Stimulated activated CD4-positive, alpha-beta T cell treated with anti-CD3 and anti-CD28 coated beads, Interleukin-4, amount 100 ng/mL, for 24 hours (primary cell): ENCODE data around the gene SANBR.
A peak's percentile ranks its signal among the peaks of the same experiment; 100 is the strongest.
"Not testable (repeated sequence)": the region's sequence is repeated elsewhere in the genome, so short reads cannot be mapped to it uniquely, and the experiment has no call there.

ENCODE experiments used
- DNase-seq: peaks from one replicate; pipeline ENCODE4 v3.0.0-alpha.2; 2020

The SANBR gene

DNA sequence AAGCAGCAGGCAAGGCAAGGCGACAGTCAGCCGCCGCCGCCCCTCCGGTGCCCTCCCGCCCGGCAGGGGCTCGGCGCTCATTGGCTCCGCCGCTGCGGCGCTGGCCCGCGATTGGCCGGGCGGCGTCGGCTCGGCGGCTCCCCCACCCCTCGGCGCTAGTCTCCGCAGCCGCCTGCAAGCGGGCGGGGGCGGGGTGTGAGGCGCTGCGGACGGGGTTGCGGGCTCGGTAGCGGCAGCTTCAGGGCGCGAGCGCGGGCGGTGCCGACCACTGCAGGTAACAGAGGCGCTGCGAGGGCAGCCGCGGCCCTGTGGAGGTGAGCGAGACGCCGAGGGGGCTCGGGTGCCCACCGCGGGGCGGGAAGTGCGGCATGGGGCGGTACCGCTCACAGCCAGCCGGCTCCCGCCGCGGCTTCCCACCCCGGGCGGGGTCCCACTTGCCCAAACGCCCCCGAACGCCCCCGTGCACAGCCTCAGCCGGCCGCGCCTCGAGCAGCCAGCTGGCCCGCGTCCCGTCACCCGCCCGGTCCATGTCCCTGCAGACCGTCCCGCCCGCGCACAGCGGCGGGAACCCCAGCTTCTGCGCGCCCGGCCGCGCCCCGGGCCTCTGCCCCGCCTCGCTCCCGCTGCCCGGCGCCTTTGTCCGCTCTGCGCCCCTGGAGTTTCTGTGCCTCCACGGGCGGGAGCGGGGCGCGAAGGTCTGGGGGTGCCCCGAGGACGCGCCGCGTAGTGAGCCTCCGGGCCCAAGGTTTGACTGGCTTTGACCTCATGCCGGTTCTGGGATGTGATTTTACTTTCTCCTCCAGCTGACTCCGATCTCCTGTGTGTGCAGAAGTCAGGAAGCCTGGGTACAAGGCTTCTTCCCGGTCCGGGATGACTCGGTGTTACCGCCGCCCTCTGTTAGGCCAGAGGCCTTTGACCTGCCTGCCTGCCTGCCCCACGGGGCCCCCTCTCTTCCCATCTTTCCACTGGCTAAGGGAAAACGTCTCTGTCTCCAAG is at the start of gene SANBR:
TSS of gene SANBR (plus strand) at position 158 of the 996 bp plus-strand sequence. CDS start 4,480 bp downstream, outside the sequence.
- peak; percentile 80 for DNase-seq

DNA sequence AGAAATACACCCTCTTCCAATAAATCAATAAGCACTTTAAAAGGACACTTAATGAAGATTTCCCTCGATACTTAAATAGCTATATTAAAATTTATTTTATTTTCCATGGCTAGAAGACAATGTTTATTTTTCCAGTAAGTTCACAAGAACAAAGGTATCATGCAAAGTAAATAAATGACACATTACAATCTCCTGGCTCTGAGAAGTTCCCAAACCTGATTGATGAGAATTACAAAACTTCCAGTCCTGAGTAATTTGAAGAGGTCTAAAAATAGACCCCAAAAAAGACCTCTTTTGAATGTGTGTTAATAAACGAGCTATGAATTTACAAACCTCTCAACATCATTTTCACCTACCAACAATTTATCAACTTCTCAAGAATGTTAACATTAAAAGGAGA is 49.7 kb upstream of the SANBR start:
- no peak for DNase-seq

DNA sequence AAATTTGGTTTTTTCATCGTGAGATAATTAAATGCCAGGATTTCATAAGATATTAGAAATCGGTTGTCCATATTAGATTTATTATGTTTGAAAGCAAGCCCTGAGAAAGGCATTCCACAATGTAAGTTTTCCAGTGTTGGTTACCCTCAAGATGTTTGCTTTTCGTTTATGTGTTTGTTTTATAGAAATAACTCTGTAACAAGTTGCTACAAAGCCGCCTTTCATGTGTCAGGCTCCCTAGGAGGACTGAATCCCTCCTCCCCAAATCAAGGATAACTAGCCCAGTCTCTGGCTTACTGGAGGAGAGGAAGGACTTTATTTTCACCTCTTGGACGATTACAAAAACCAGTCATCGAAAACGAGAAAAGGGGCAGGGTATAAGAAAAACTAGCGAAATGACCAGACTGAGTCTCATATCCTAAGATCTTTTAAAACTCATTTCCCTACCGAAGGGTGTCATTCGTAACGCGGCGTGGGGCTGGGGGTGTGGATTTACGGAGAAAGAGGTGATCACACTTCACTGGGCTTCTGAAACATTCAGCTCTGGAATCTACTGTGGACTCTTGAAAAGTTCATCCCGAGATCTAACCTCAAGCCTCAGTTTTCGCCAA is 49.2 kb upstream of the SANBR start:
- DNase-seq: peak; percentile 50

DNA sequence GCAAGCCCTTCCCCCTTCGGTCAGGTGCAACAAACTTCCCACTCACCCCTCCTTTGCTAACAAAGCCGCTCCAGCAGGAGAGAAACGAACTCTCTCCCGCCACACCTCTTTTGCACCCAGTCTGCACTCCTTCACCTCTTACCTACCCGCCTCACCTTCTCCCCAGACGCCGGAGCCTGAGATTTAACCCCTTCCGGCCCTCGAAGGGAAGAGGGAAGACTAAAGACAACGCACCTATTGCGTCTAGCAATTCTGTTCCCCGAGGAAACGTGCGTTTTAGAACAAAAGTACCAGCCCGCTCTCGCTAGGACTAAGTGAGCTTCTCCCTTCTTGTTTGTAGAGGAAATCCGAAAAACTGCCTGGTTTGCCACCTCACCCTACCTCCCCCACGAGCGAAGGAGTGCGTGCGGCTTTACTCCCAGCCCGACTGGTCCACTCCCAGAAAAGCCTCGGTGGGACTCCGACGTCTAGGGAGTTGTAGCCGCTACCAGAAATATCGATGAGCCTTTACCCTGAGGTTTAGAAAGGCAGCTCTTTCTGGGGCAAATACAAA is 48.6 kb upstream of the SANBR start:
- peak; percentile 73 for DNase-seq

DNA sequence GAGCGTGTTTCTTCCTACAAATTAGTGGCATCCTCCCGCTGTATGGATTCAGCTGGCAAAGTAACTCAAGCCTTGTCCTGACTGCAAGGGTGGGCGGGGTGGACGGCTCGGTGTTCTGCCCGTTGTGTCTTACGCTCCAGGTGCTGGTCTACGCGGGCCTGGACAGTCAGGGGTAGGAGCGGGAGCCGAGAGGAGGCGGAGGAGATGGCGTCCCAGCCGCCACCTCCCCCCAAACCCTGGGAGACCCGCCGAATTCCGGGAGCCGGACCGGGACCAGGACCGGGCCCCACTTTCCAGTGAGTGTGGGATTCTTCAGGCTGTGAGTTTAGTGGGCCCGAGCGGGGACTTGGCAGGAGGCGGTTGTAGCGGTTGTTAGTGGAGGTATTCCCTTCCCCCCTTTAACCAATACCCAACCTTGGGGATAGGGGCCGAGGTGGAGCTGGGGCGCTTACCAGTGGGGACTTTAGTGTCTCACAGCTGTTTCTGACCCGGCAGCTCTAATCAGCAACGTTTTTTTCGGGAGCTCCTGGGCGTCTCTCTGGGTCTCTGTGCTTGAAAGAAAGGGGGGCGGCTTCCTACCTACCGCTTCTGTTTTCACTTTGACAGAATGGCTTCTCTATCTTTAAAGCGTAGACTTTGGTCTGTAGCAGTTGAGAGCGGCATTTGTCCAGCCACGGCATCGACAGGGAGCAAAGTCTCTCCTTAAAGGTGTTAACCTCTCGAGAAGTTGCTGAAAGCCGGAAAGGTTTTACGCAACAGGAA is 47.9 kb upstream of the SANBR start, which contains the start of the genes PEX13 and PUS10:
TSS of gene PEX13 (plus strand) at position 165 of the 762 bp plus-strand sequence. CDS start at position 205, 40 bp downstream.
TSS of gene PUS10 (minus strand) at position 700 of the 762 bp plus-strand sequence. CDS start 6,365 bp downstream, outside the sequence.
- DNase-seq: peak; percentile 72

DNA sequence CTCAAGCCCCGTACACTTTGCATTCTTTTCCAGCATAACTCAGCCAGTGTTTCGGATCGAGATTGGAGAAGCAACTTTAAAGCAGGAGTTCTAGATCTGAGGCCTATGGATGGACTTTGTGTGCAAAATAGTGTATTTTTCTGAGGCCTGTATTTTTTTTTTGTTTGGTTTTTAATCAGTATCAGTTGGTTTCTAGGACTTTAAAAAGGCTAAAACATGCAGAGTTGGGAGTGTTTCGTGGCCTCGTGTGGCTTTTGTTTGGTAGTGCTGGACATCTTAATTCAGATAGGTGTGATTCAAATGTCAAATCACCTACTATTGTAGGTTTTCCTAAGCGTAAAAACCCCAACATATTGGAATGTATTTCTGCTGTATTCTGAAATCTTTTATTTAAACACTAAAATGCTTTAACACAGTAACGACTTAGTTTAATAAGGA is 47.3 kb upstream of the SANBR start:
- DNase-seq: no peak

DNA sequence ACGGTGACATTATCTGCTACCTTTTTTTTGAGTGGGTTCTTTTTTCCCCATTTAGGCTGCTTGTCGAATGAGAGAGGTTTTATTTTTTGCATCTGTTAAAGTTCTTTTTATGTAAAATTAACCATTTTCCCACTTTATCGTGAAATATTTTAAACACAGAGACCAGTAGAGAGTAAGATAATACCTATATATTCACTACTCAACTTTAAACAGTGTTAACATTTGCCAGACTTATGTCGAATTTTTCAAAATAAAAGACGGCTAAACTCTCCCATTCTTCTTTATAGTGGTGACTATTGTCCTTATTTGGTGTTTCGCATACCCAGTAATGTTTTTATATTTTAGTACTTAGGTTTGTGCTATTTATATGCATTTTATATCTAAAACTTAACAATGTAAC is 46.9 kb upstream of the SANBR start:
- no peak for DNase-seq

DNA sequence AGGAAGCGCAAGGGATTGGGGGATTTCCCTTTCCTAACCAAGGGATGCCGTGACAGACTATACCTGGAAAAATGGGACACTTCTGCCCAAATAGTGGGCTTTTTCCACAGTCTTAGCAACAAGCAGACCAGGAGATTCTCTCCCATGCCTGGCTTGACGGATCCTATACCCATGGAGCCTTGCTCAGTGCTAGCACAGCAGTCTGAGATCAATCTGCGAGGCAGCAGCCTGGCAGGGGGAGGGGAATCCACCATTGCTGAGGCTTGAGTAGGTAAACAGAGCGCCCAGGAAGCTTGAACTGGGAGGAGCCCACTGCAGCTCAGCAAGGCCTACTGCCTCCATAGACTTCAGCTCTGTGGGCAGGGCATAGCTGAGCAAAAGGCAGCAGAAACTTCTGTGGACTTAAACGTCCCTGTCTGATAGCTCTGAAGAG is 44.4 kb upstream of the SANBR start:
- DNase-seq: no peak

DNA sequence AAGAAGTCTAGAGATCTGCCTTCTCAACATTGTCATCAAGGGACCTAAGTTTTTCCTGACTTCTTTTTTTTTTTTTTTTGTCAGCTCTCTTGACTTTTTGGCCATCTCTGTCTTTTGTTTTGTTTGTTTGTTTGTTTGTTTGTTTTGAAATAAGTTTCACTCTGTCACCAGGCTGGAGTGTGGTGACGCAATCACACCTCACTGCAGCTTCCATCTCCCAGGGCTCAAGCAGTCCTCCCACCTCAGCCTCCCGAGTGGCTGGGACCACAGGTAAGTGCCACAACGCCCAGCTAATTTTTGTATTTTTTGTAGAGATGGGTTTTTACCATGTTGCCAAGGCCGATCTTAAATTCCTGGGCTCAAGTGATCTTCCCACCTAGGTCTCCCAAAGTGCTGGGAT is 42.0 kb upstream of the SANBR start:
- no peak for DNase-seq

DNA sequence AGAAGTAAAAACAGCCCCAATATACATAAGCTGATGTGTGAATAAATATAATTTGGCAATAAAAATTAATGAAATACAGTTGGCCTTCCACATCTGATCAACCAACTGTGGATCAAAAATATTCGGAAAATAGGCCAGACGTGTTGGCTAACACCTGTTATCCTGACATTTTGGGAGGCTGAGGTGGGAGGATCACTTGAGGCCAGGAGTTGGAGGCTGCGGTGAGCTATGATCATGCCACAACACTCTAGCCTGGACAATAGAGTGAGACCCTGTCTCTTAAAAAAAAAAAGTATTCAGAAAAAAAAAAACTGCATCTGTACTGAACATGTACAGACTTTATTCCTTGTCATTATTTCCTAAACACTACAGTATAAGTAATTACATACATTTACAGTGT is 36.1 kb upstream of the SANBR start:
- DNase-seq: no peak

DNA sequence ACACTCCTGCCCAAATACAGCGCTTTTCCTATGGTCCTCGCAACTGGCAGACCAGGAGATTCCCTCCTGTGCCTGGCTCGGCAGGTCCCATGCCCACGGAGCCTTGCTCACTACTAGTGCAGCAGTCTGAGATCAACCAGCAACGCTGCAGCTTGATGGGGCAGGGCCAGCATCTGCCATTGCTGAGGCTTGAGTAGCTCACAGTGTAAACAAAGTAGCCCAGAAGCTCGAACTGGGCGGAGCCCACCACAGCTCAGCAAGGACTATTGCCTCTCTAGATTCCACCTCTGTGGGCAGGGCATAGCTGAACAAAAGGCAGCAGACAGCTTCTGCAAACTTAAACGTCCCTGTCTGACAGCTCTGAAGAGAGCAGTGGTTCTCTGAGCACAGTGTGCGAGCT is 31.1 kb upstream of the SANBR start:
- DNase-seq: not testable (repeated sequence)

DNA sequence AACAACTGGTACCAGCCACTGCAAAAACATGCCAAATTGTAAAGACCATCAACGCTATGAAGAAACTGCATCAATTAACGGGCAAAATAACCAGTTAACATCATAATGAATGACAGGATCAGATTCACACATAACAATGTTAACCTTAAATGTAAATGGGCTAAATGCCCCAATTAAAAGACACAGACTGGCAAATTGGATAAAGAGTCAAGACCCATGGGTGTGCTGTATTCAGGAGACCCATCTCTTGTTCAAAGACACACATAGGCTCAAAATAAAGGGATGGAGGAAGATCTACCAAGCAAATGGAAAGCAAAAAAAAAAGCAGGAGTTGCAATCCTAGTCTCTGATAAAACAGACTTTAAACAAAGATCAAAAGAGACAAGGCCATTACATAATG is 29.0 kb upstream of the SANBR start:
- DNase-seq: not testable (repeated sequence)

DNA sequence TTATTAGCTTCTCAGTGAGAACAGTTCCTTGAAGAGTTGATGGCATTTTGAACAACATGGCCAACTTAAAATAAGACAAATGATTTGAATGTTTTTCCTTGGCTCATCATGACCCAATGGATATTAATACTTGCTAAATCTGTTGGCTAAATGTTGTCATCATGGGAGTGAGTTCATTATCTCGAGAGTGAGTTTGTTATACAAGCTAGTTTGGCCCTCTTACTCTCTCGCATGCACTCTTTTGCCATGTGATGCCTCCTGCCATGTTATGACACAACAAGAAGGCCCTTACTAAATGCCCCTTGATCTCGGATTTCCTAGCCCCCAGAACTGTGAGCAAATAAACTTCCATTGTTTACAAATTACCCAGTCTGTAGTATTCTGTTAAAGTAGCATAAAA is 22.9 kb upstream of the SANBR start:
- DNase-seq: no peak

DNA sequence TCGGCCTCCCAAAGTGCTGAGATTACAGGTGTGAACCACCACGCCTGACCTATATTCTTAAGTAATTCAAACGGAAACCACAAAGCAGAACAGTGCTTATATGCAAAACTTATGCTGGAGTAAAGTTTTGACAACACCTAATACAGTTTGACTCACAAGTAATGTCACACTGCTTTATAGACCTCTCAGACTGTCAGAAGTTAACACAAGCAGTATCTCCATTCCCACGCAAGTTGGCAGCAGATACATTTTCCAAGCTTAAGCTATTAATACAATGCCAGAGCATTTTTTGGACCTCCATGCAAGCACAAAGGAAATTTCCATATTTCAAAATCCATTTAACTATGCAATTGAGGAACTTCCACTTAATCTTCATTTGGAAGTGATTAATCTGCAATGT is 21.0 kb upstream of the SANBR start:
- no peak for DNase-seq

DNA sequence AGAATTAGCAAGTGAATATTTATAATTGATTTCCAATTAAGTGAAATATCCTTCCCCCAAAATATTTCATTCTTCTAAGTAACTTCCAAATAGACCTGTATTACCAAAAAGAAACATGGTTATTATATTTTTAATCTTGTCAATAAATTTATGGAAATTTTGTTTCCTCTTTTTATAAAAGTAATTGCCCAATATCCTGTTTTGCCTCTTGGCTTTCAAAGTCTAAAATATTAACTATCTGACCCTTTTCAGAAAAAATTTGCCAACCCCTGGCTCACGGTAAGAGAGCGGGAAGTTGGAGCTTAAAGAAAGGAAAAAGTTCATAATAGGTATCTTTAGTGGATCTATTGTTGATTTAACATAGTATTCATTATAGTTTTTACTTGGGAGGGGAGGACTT is 20.4 kb upstream of the SANBR start:
- no peak for DNase-seq

DNA sequence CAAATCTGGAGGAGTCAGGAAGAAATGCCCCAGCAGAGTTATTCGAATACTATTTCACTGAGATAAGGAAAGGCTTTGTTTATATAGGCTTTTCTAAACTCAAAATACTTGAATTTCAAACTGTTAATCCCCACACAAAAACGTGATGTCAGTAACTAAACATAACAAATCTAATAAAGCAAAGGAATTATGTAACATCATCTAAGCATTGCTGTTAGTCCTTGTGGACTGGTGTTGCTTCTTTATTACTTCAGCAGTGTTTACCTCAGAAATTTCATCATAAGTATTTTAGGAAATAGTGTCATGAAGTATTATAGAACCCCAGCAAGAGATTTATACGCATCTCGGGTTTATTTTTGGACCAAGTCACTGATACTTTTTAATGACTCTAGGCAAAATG is 19.7 kb upstream of the SANBR start:
- DNase-seq: no peak

DNA sequence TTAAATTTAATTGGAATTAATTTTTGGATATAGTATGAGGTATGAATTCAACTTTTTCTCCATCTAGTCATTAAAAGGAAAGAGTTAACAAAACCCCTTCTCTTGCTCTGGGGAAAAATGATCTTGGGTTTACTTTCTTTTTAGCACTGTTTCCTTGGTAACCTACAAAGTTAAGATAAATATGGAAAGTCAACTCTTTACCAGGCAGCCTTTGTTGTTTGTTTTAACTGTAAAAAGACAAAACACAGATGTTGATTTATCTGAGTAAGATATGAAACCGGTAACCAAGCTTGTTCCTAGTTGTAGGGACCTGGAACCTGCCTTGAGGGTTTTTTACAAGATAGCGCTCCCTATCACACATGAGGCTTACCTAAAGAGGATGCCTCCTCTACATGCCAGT is 10.1 kb upstream of the SANBR start:
- DNase-seq: no peak

DNA sequence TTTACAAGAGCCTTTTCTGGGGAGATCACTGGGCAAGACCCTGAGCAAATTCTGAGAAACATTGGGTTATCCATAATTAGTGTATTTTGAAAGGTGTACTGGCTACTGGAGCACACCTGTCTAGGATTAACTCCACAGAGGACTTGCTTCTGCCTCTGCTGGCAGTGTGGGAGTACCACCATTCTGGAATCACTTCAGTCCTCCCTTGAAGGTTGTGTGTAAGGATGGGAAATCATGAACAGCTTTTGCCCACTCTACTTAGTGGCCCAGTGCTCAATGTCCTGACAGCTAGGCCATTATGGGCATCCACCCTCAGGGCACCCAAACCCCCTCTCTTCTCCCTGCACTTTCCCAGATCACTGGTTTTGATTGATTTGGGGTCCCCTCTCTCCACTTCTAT is 8.1 kb upstream of the SANBR start:
- no peak for DNase-seq

DNA sequence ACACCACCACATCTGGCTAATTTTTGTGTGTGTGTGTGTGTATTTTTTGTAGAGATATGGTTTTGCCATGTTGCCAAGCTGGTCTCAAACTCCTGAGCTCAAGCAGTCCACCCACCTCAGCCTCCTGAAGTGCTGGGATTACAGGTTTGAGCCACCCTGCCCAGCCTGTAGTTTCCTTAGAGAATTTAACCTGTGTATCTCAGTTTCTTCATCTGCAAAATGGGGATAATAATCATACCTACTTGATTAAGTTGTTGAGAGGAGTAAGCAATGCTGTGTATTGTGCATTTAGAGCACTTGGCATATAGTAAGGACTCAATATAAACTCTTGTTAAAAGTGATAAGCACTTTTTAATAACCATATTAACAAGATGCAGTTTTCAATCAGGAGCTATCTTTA is 6.3 kb upstream of the SANBR start:
- DNase-seq: no peak

DNA sequence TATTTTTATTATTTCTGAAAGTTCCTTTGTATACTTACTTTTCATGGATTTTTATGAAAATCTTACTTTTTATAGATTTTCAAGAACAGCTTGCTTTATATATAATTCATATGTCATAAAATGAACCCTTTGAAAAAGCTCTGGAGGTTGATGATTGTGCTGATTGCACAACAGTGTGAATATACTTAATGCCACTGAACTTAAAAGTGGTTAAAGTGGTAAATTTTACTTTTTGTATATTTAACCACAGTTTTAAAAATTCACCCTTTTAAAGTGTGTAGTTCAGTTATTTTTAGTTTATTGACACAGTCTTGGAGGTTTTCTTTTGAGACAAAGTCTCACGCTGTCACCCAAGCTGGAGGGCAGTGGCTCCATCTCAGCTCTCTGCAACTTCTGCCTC is 8.4 kb downstream of the SANBR start:
- DNase-seq: no peak

DNA sequence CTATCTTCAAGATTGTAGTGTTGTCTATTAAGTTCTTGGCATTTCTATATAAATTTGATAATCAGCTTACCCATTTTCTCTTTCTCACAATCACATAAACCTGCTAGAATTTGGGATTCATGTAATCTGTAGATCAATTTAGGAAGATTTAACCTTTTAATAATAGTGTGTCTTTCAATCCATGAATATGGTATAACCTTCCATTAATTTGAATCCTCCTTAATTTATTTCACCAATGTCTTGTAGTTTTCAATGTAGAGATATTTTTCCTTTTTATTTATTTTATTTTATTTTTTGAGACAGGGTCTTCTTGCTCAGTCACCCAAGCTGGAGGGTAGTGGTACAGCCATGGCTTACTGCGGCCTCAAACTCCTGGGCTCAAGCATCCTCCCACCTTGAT is 20.2 kb downstream of the SANBR start:
- no peak for DNase-seq

DNA sequence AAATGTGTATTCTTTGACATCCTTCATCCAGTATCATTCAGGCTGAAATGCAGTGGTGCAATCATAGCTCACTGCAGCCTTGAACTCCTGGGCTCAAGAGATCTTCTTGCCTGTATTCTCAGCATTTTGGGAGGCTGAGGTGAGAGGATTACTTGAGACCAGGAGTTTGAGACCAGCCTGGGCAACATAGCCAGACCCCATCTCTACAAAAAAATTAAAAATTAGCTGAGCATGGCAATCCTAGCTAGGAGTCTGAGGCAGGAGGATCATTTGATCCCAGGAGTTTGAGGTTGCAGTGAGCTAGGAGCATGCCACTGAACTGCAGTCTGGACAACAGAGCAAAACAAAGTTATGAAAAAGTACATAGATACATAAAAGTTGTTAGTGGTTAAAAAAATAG is 24.1 kb downstream of the SANBR start:
- no peak for DNase-seq

DNA sequence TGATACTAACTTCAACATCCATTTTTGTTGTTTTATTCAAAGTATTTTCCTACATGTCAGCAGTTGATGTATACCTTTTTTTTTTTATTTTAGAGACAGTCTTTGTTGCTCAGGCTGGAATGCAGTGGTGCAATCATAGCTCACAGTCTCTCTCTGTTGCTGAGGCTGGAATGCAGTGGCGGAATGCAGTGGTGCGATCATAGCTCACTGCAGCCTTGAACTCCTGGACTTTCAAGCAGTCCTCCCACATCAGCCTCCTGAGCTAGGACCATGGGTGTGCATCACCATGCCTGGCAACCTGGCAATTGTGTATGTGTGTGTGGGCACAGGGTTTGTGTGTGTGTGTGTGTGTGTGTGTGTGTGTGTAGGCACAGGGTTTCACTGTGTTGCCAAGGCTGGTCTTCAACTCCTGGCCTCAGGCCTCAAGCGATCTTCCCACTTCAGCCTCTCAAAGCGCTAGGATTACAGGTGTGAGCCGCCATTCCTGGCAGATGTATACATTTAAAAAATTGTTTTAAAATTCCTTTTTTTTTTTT is 24.8 kb downstream of the SANBR start:
- DNase-seq: no peak
